ENCODE measurements around the gene EME2.

The EME2 gene

DNA sequence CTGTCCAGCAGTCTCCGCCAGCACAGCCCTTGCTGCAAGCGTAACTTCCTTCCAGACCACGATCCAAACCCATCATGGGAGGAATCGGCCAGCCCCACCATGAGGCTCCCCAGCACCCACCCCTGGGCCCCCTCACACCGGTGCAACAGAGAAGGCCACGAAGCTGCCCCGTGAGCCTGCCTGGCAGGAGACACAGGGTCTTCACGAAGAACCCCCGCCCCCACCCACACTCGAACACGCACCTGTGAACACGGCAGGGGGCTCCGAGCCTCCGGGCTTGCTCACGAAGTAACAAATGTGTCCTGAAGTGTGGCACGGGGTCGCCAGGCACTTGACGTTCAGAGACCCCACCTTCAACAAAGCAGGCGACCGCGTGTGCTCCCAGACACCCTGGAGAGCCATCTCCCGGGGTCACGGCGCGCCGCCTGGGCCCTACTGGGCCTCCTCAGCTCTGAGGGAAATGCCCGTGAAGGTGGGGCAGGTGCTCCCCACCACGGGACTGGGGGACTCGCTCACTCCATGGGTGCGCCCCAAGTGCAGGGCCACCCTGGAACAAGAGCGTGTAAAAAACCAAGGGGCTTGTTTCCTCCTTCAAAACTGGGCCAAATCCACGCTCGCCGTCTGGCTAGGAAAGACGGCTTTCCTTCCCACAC lies 46.4 kb downstream of the EME2 start:
- DNase-seq (ENCODE audit: low read depth), result no peak

DNA sequence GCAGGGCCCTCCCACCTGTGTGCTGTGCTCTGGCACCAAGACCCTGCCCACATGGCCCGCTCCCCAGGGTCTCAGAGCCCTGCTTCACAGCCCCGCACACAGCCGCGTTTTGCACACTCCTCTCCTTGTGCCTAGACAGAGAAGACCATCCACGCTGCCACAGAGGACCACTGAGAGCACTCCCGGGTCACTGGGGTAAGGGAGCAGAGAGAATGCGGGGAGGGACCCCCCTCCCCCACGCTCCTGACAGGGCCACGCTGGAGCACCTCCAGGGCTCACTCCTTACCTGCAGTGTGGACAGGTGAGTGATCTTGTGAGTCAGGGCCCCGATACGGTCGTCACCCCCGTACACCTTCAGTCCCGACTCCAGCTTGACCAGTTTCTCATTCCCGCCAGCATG lies 47.0 kb downstream of the EME2 start:
- DNase-seq (ENCODE audit: low read depth), result no peak

DNA sequence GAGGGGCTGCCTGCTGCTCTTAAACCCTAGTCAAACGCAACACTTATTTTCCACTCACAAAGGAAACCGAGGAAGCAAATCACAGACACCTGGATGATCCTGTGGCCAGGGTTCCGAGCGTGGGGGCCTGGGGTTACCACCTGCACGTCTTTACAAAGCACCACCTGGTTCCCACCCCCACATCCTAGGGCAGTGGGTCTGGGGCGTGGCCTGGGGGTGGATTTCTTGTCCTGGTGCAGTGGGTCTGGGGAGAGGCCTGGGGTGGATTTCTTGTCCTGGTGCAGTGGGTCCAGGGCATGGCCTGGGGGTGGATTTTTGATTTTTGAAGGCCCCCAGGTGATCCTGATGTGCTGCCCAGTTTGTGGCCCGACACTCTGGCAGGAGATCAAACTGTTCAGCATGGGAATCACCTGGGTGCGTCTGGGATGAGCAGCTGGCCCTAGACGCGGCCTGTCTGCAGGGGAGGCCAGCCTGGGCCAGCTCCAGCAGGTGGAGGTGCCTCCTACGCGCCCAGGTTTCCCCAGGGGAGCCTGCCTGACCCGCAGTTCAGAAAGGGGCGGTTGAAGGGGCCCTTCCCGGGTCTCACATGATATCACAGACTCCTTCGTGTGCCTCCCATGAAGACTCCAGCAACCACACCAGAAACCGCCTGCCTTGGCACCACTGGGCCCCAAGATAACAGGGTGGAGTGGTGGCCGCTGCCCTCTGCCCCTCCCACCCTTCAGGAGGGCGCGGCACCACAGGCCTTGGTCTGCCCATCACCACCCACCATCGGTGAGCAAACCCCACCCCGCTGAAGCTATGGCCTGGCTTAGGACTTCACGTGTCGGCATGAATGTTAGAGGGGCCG lies 47.7 kb downstream of the EME2 start:
- no peak for DNase-seq (ENCODE audit: low read depth)

DNA sequence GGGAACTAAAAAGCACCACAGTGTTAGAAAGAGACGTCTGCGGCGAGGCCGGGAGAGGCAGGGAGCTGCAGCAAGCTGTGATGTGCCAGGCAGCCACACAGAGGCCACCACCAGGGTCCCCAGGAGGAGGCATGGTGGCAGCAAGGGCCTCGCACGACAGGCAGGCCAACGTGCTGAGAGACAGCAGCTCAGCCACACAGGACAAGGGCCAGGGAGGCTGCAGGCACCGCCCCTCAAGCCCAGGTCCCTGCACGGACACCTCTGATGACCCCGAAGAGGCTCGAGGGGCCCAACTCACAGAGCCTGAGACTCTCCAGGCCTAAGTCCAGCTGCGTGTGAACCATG lies 48.3 kb downstream of the EME2 start:
- no peak for DNase-seq (ENCODE audit: low read depth)

DNA sequence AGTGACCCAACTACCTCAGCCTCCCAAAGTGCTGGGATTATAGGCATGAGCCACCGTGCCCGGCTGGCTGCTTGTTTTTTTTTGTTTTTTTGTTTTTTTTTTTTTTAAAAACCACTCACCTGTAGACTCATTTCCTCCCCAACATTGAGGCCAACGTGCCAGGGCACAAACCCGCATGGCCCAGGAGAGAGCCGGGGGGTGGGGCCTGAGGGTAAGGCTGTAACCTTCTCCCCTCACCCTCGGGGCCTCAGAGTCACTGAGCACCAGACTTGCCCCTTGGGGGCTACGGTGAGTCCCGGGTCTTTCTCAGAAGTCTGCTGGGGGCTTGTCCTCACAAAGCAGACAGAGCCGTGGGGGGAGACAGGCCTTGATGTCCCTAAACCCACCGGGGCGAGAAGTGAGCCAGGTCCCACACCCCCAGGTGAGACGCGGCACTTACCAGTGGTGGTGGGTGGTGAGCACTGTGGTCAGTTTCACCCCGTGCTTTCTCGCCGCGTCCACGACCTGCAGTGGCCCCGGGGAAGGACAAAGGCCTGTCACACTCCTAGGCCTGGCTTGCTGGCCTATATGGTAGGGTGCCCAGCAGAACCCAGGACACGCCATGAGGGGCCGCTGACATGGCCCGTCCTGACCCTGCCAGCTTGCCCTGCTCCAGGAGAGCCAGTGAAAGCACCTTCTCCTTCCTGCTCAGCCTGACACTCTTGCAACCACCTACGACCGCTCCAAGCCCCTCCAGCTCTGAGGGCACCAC lies 49.4 kb downstream of the EME2 start:
- no peak for DNase-seq (ENCODE audit: low read depth)

DNA sequence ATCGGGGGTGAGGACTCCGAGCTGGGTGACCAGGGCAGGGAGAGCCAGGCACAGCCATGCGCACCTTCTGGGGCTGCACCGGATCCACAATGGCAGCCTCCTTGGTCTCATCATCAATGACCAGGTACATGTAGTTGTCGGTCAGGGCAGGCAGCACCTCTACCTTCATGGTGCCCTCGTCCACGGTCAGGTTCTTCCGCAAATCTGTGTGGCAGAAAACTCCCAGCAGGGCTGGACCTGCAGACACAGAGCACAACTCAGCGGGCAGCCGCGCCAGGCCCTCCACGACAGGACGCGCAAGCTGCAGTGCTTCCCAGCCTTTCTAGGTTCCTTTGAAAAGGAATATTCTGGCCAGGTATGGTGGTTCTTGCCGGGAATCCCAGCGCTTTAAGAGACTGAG lies 50.2 kb downstream of the EME2 start:
- no peak for DNase-seq (ENCODE audit: low read depth)

DNA sequence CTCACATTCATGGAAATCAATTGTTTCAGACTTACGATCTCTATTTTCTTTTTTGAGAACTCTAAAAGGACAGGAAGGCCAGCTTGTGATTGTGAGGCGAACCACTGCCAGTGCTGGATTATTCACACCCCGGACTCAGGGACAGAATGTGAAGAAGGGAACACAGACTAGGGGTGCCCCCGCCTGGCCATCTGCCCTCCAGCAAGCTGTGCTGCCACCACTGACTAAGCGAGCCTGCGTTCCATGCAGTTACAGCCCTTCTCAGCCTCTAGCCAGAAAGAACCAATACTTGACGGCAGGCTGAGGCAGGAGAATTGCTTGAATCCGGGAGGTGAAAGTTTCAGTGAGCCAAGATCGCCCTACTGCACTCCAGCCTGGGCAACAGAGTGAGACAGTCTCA lies 51.2 kb downstream of the EME2 start:
- no peak for DNase-seq (ENCODE audit: low read depth)

DNA sequence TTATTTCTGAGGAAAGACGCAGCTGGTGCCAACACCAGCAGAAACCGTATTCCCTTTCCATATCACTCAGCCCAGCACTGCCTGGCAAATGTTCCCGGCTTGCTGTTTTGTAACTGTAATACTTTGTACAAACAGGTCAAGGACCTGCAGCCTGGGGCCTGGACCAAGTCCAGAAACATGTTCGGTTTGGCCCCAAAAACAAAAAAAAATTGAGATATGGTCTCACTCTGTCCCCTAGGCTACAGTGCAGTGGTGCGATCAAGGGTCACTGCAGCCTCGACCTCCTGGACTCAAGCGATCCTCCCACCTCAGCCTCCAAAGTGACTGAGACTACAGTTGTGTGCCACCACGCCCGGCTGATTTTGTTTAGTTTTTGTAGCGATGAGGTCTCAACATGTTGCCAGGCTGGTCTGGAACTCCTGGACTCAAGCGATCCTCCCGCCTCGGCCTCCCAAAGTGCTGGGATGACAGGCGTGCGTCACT lies 52.8 kb downstream of the EME2 start:
- DNase-seq (ENCODE audit: low read depth), result no peak

Data from HS-27A (cell line).